LNCAP (cell line): ENCODE results near the gene PPFIA2.
A peak's percentile ranks its signal among the peaks of the same experiment; 100 is the strongest.

Source experiments
- CTCF ChIP-seq: fragments of 450-650 bp; IDR thresholded peaks from 2 replicates; pipeline ENCODE4 v1.5.1; 2017; ENCODE audit warnings: mild to moderate bottlenecking

PPFIA2 gene

DNA sequence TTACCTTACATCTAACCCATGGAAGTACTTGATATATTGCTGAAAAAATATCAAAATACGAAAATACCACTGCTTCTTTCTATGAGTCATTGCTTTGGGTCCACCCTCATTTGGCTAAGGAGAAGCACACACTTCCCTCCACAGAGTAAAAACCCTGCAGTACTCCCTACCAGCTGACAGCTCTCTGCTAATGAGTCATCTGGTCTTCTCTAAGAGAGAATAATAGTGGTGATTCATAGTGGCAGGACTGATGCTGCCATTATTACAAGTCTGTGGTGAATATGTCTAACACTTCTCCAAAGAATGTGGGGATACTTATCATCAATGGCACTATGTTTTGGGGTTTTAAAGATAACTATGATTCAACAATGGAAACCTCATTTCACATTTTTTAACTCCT is 90.7 kb downstream of the PPFIA2 start:
- TF ChIP-seq CTCF, result no peak

DNA sequence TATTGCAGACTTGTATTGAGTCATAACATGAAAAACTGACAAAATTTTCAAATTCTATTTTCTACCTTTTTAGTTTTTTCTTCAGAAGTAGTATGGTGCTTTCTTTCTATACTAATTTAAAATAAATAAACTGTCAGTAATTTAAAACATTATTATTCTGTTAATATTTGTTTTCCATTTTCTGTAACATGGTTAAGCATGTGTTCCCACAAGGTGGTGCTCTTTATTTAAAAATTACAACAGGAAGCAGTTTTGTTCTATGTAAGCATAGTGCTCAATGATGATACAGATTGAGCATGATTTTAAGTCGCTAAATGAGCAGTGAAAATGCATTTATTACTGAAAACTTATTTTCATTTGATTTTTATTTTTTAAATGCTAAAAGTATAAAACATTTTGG is 114.6 kb downstream of the PPFIA2 start:
- peak; percentile 69 for TF ChIP-seq CTCF

GRCh38 chr12:81639196-81639595 is 120.0 kb downstream of the PPFIA2 start:
- TF ChIP-seq CTCF, result no peak

DNA sequence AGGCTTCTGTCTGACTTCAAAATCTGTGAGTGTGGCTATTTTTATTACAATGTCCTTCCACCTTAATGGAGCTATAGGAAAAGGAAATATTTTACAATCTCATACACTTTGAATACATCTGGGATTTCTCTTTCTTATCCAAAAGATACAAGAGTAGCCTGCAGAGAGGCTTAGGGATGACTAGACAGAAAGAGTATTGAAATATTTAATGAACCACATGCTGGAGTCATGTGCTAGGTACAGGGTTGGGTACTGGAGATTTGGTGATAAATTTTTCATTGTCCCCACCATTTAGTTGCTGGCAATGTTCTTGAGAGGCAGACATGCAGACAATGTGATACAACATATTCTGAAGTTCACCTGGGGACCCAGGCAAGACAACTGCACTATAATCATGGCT is 126.0 kb downstream of the PPFIA2 start:
- TF ChIP-seq CTCF, result no peak

GRCh38 chr12:81627336-81628189 is 131.6 kb downstream of the PPFIA2 start:
- peak; percentile 72 for TF ChIP-seq CTCF

- no peak for TF ChIP-seq CTCF
These were observed 132.7 kb downstream of the PPFIA2 start for GRCh38 chr12:81626406-81626805.

GRCh38 chr12:81617915-81618314 is 141.2 kb downstream of the PPFIA2 start:
- no peak for TF ChIP-seq CTCF
